ENCODE data around the gene OR2D3. TPM values are rescaled to one million over a fixed set of nuclear protein-coding genes. Genes with fewer than 3 reads are reported as not detected.

OR2D3 gene
- total and polyA plus RNA-seq, 2 of the 13 experiments (the other 11 are each of a cell fraction or from before 2014, with no cell fraction given), result not detected

GRCh38 chr11:6871278-6871677 lies 49.5 kb upstream of the OR2D3 start:
- H3K9me3 ChIP-seq (ENCODE audit: low read length), result no peaks in the 10 kb centered on the region
- 0% methylated on average over 1 of the region's 1 CpG for WGBS (ENCODE audit: low lambda C conversion rate)
- FAIRE-seq, result no peak

More at GRCh38 chr11:6871278-6871677, 49.5 kb upstream of the OR2D3 start:
- H3K4me3 ChIP-seq (replicated peaks in 1 of 3; ENCODE audit: insufficient read depth in 1 of 3, low read depth in 2 of 3, low read length in 3 of 3), result no peak overlapping the region
- no peaks in the 10 kb centered on the region for H3K4me1 ChIP-seq (ENCODE audit: insufficient read depth, low read length)
- no TSS peak for BruUV-seq (replicated peaks)
- H3K27me3 ChIP-seq (ENCODE audit: control insufficient read depth in 1 of 2, insufficient read depth in 2 of 2, low read length in 2 of 2), result no peaks in the 10 kb centered on the region
- H3K27ac ChIP-seq (ENCODE audit: extremely low read length, insufficient read depth, low read length), result no peak overlapping the region
- no peaks in the 10 kb centered on the region for H3K36me3 ChIP-seq (replicated peaks in 1 of 2; ENCODE audit: control insufficient read depth in 1 of 2, insufficient read depth in 2 of 2, low read length in 2 of 2)
- H3K79me2 ChIP-seq (ENCODE audit: insufficient read depth, low read length), result no peaks in the 10 kb centered on the region
- no peak overlapping the region for H3K9ac ChIP-seq (ENCODE audit: insufficient read depth, low read depth, low read length)
- TF ChIP-seq ZNF180 (CRISPR knock-in tag; IDR thresholded peaks at IDR 0.05; ENCODE audit: borderline replicate concordance, low read depth) (no peak), ZBTB7B (CRISPR knock-in tag; IDR thresholded peaks at IDR 0.05) (no peak), TGIF2 (CRISPR knock-in tag; IDR thresholded peaks at IDR 0.05) (no peak), HNRNPUL1 (IDR thresholded peaks at IDR 0.05; ENCODE audit: low read depth, low read length) (no peak), DMTF1 (CRISPR knock-in tag; IDR thresholded peaks at IDR 0.05) (no peak), HIC2 (CRISPR knock-in tag; IDR thresholded peaks at IDR 0.05; ENCODE audit: low read depth) (no peak), RBAK (CRISPR knock-in tag; IDR thresholded peaks at IDR 0.05) (no peak), ZNF280B (CRISPR knock-in tag; IDR thresholded peaks at IDR 0.05; ENCODE audit: borderline replicate concordance) (no peak), ZNF329 (CRISPR knock-in tag; IDR thresholded peaks at IDR 0.05; ENCODE audit: low read depth) (no peak), ZNF235 (CRISPR knock-in tag; IDR thresholded peaks at IDR 0.05; ENCODE audit: borderline replicate concordance) (no peak), ZNF737 (CRISPR knock-in tag; IDR thresholded peaks at IDR 0.05; ENCODE audit: borderline replicate concordance) (no peak), ATAD3A (CRISPR knock-in tag; IDR thresholded peaks at IDR 0.05) (no peak), TCF12 (IDR thresholded peaks at IDR 0.05) (no peak), TCF12 (CRISPR knock-in tag; IDR thresholded peaks at IDR 0.05) (no peak), RFX1 (IDR thresholded peaks at IDR 0.05) (no peak)
- ATAC-seq (no peak), DNase-seq (ENCODE audit: low spot score) (no peak)
- no peak overlapping the region for H2AFZ ChIP-seq (ENCODE audit: low read length)
- intact Hi-C loops (cut with micrococcal nuclease; ENCODE audit: unreplicated experiment), result no loop called here
- CTCF ChIA-PET (ENCODE audit: low intra/inter-chr PET ratio, low total read pairs), result no interaction called here
- no peaks in the 10 kb centered on the region for H4K20me1 ChIP-seq (ENCODE audit: insufficient read depth, low read length)
- in situ Hi-C loops (cut with HindIII; ENCODE audit: extremely low pct_ligation_motif_present, low pct_unique_long_range_greater_than_20kb), result no loop called here
- POLR2A ChIA-PET, result no interaction called here
- no peak overlapping the region for H3K4me2 ChIP-seq (ENCODE audit: low read depth, low read length)
